Chondrocyte (in vitro differentiated cells): ENCODE measurements around the gene CYP3A7. TPM values are rescaled to one million over a fixed set of nuclear protein-coding genes. Genes with fewer than 3 reads are reported as not detected.
"Not testable (repeated sequence)": the region's sequence is repeated elsewhere in the genome, so short reads cannot be mapped to it uniquely, and the experiment has no call there.

ENCODE experiments used
- DNase-seq: peaks from one replicate; pipeline ENCODE4 v3.0.0; 2021; ENCODE audit warnings: mixed read lengths, low spot score
- H3K27ac Mint-ChIP-seq: one replicate; pipeline ENCODE4 v1.8.0; 2021; ENCODE audit warnings: mild to moderate bottlenecking, moderate library complexity, mixed read lengths; ENCODE audit not compliant: unreplicated experiment
- H3K27me3 Mint-ChIP-seq: 2 replicates; pipeline ENCODE4 v1.8.0; 2021; ENCODE audit warnings: low read depth, mixed read lengths
- H3K36me3 Mint-ChIP-seq: 2 replicates; pipeline ENCODE4 v1.8.0; 2021; ENCODE audit warnings: low read depth, mixed read lengths
- H3K4me1 Mint-ChIP-seq: 2 replicates; pipeline ENCODE4 v1.8.0; 2021; ENCODE audit warnings: low read depth, mild to moderate bottlenecking, mixed read lengths
- H3K4me3 Mint-ChIP-seq: one replicate; pipeline ENCODE4 v1.8.0; 2021; ENCODE audit warnings: mild to moderate bottlenecking, moderate library complexity, mixed read lengths; ENCODE audit not compliant: unreplicated experiment
- H3K9me3 Mint-ChIP-seq: 2 replicates; pipeline ENCODE4 v1.8.0; 2021; ENCODE audit warnings: low read depth, mixed read lengths
- total RNA-seq: library from RNA; stranded (reverse); gene quantifications from 3 replicates; pipeline ENCODE4 v1.2.1, GENCODE V29; 2021
- TF ChIP-seq, protein P1 (sequence below): fragments of 200-600 bp; sonication (generic); IDR thresholded peaks from 2 replicates; pipeline ENCODE4 v1.5.0; 2021; ENCODE audit warnings: antibody characterized with exemption, mild to moderate bottlenecking, moderate library complexity

The CYP3A7 gene
- total RNA-seq, 1 donor from 2014 or later, result not detected

DNA sequence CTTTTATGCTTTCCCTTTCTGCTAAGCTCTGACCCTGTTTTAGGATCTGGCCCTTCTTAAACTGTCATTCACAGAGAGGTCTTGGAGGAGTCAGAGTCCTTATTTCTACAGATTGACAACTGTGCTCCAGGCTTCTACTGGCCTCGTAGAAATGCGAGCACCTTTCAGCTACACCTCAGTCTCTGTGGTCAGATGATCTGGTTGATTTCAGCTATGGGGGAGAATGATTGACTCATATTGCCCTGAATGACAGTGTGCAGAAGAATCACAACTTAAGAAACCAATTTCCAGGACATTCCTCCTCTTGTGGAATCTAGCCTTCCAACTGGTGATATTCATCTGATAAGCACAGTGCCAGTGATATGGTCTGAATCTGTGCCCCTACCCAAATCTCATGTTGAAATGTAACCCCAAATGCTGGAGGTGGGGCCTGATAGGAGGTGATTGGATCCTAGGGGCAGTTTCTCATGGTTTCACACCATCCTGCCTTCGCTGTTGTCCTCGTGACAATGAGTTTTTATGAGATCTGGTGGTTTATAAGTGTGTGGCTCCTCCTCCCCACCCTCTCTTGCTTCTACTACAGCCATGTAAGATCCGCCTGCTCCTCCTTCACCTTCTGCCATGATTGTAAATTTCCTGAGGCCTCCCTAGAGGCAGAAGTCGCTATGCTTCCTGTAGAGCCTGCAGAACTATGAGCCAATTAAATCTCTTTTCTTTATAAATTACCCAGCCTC lies 14.0 kb upstream of the CYP3A7 start:
- Mint-ChIP-seq H3K4me3 (no peak overlapping the region), H3K27me3 (peaks cover 21% of the 10 kb centered on the region), H3K36me3 (peaks cover 2% of the 10 kb centered on the region), H3K9me3 (peaks cover 12% of the 10 kb centered on the region), H3K4me1 (no peaks in the 10 kb centered on the region), H3K27ac (no peak overlapping the region)
- no peak for DNase-seq
- TF ChIP-seq, protein P1, sequence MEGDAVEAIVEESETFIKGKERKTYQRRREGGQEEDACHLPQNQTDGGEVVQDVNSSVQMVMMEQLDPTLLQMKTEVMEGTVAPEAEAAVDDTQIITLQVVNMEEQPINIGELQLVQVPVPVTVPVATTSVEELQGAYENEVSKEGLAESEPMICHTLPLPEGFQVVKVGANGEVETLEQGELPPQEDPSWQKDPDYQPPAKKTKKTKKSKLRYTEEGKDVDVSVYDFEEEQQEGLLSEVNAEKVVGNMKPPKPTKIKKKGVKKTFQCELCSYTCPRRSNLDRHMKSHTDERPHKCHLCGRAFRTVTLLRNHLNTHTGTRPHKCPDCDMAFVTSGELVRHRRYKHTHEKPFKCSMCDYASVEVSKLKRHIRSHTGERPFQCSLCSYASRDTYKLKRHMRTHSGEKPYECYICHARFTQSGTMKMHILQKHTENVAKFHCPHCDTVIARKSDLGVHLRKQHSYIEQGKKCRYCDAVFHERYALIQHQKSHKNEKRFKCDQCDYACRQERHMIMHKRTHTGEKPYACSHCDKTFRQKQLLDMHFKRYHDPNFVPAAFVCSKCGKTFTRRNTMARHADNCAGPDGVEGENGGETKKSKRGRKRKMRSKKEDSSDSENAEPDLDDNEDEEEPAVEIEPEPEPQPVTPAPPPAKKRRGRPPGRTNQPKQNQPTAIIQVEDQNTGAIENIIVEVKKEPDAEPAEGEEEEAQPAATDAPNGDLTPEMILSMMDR, result no peak

DNA sequence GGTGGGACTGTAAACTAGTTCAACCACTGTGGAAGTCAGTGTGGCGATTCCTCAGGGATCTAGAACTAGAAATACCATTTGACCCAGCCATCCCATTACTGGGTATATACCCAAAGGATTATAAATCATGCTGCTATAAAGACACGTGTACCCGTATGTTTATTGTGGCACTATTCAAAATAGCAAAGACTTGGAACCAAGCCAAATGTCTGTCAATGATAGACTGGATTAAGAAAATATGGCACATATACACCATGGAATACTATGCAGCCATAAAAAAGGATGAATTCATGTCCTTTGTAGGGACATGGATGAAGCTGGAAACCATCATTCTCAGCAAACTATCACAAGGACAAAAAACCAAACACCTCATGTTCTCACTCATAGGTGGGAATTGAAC lies 11.9 kb upstream of the CYP3A7 start:
- not testable (repeated sequence) for H3K4me3 Mint-ChIP-seq, H3K36me3 Mint-ChIP-seq, H3K9me3 Mint-ChIP-seq

DNA sequence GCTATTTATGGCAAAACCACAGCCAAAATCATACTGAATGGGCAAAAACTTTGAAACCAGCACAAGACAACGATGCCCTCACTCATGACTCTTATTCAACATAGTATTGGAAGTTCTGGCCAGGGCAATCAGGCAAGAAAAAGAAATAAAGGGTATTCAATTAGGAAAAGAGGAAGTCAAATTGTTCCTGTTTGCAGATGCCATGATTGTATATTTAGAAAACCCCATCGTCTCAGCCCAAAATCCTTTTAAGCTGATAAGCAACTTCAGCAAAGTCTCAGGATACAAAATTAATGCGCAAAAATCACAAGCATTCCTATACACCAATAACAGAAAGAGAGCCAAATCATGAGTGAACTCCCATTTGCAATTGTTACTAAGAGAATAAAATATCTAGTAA lies 10.4 kb upstream of the CYP3A7 start:
- not testable (repeated sequence) for DNase-seq, H3K9me3 Mint-ChIP-seq, H3K4me1 Mint-ChIP-seq, H3K36me3 Mint-ChIP-seq, H3K27ac Mint-ChIP-seq, H3K4me3 Mint-ChIP-seq
- peaks cover 14% of the 10 kb centered on the region for H3K27me3 Mint-ChIP-seq

More for the DNA sequence above, 11.9 kb upstream of the CYP3A7 start:
- not testable (repeated sequence) for H3K27ac Mint-ChIP-seq, H3K4me1 Mint-ChIP-seq, DNase-seq
- peaks cover 14% of the 10 kb centered on the region for H3K27me3 Mint-ChIP-seq

DNA sequence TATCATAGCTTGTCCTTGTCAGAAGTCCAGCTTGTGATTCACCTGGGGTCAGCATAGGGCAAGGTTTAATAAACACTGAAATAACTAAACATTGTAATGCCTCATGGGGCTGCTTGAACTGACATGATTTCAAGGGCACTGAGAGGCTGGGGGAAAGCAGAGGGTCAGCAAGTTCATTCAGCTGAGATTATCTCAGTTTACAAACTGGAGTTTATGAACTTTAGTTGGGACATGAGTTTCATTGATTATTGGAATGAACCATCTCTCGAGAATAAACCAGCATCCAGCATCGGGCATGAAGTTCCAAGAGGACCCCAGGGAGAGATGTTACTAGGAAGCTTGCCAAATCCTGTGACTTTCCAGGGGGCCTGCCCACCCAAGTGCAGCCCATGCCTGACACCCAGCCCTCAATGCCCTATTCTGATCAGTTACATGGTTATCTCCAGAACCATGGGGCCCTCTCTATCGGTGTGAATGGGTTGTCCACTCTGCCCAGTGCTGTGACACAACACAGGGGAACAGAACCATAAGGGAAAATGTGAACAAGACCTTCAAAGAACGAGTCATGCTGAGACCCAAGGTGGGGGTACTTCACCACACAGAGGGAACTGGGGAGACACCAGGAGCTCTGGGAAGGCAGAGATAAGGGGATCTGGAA lies 7.9 kb upstream of the CYP3A7 start:
- no peak for DNase-seq
- peaks cover 9% of the 10 kb centered on the region for H3K9me3 Mint-ChIP-seq
- no peak overlapping the region for H3K4me3 Mint-ChIP-seq
- H3K27me3 Mint-ChIP-seq, result peaks cover 13% of the 10 kb centered on the region
- peaks cover 3% of the 10 kb centered on the region for H3K36me3 Mint-ChIP-seq
- H3K4me1 Mint-ChIP-seq, result no peaks in the 10 kb centered on the region
- TF ChIP-seq, protein P1, result no peak
- H3K27ac Mint-ChIP-seq, result no peak overlapping the region

DNA sequence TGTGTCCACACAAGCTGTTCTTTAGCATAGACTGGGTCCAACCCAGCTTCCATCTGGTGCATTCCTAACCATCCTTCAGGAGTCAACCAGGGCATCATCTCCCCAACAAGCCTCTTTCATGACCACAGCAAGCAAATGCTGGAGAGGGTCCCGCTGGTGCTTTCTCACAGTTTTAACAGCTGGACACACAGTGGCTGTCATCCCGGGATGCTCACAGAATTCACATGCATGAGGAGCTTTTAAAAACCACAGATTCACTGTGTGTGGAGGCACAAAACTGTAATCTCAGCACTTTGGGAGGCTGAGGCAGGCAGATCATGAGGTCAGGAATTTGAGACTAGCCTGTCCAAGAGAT lies 6.4 kb upstream of the CYP3A7 start:
- TF ChIP-seq, protein P1, result no peak
- H3K4me3 Mint-ChIP-seq, result no peak overlapping the region
- H3K27ac Mint-ChIP-seq, result no peak overlapping the region
- H3K27me3 Mint-ChIP-seq, result peaks cover 12% of the 10 kb centered on the region
- H3K36me3 Mint-ChIP-seq, result peaks cover 3% of the 10 kb centered on the region
- DNase-seq, result no peak
- peaks cover 9% of the 10 kb centered on the region for H3K9me3 Mint-ChIP-seq
- no peaks in the 10 kb centered on the region for H3K4me1 Mint-ChIP-seq

DNA sequence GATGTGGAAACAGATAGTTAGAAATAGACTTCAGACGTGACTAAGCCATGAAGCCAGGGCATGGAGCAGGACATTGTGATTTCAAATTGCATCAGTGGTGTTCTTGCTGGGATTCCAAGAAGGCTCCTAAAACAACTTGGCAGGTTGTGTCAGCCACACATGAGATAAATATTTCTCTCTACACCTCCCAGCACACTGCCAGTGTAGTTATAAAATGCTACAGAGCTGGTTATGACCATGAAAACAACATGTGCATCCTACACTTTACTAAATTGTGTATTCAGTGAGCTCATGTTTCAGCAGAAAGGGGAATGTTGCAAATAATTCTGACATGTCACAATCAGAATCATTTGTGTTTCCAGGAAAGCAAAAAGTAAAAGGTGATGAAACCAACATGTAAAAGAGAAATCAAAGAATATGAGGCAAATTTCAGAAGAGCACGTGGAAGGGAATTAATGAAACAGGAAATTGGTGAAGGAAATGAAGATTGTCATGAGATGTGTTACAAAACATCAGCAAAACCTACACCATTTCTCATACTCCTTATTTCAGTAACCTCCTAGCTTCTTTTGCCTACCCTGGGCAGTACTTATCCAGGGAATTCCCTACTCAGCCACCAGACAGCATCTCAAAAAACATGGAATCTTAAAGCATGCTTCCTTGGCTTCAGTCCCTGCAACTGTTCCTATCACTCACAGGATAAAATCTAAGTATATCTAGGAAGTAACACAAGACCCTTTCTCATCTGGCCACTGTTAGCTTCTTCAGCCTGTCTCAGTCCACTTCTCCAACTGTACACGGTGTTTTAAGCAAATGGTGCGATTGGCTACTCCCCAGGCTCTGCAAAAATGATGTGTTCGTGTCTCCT lies 5.8 kb upstream of the CYP3A7 start:
- Mint-ChIP-seq H3K9me3 (peaks cover 6% of the 10 kb centered on the region), H3K4me1 (no peaks in the 10 kb centered on the region), H3K27me3 (peaks cover 12% of the 10 kb centered on the region), H3K36me3 (peaks cover 2% of the 10 kb centered on the region), H3K4me3 (no peak overlapping the region), H3K27ac (no peak overlapping the region)
- DNase-seq, result no peak
- TF ChIP-seq, protein P1, result no peak
